ENCODE measurements around the gene SHISAL2B.

Gene SHISAL2B

GRCh38 chr5:64758901-64759300 is 68.6 kb downstream of the SHISAL2B start:
- Histone ChIP-seq H3K4me2 (ENCODE audit: low read depth, low read length, poor library complexity, severe bottlenecking) (no peak overlapping the region), H3K36me3 (ENCODE audit: low read length) (no peaks in the 10 kb centered on the region), H3K79me2 (ENCODE audit: insufficient read depth, low read length) (peaks cover 50% of the 10 kb centered on the region), H3K27me3 (ENCODE audit: low read length) (no peaks in the 10 kb centered on the region), H3K9me2 (replicated peaks; ENCODE audit: insufficient read depth, low read length) (no peaks in the 10 kb centered on the region), H3K9me3 (ENCODE audit: insufficient read depth, low read length) (no peaks in the 10 kb centered on the region), H2AFZ (ENCODE audit: low read depth, low read length, severe bottlenecking) (no peak overlapping the region), H3K27ac (ENCODE audit: low read depth, low read length) (no peak overlapping the region), H3K4me3 (ENCODE audit: insufficient read depth, low read length, poor library complexity, severe bottlenecking) (no peak overlapping the region), H3K9ac (ENCODE audit: low read length) (no peak overlapping the region), H4K20me1 (ENCODE audit: low read depth, low read length) (no peaks in the 10 kb centered on the region), H3F3A (ENCODE audit: insufficient read depth) (no peaks in the 10 kb centered on the region)
- TF ChIP-seq EZH2phosphoT487 (conservative IDR thresholded peaks at IDR 0.05; ENCODE audit: low read length) (no peak), CTCF (IDR thresholded peaks at IDR 0.05; ENCODE audit: insufficient read depth, low read length, poor library complexity, severe bottlenecking) (no peak)

- no peak for TF ChIP-seq EZH2phosphoT487 (conservative IDR thresholded peaks at IDR 0.05; ENCODE audit: low read length)
- no peak for TF ChIP-seq CTCF (IDR thresholded peaks at IDR 0.05; ENCODE audit: insufficient read depth, low read length, poor library complexity, severe bottlenecking)
- Histone ChIP-seq H4K20me1 (ENCODE audit: low read depth, low read length) (no peaks in the 10 kb centered on the region), H2AFZ (ENCODE audit: low read depth, low read length, severe bottlenecking) (no peak overlapping the region), H3K4me3 (ENCODE audit: insufficient read depth, low read length, poor library complexity, severe bottlenecking) (no peak overlapping the region), H3K27ac (ENCODE audit: low read depth, low read length) (no peak overlapping the region), H3K9me2 (replicated peaks; ENCODE audit: insufficient read depth, low read length) (no peaks in the 10 kb centered on the region), H3K36me3 (ENCODE audit: low read length) (no peaks in the 10 kb centered on the region), H3K9ac (ENCODE audit: low read length) (no peak overlapping the region), H3F3A (ENCODE audit: insufficient read depth) (no peaks in the 10 kb centered on the region), H3K79me2 (ENCODE audit: insufficient read depth, low read length) (peaks cover 59% of the 10 kb centered on the region), H3K4me2 (ENCODE audit: low read depth, low read length, poor library complexity, severe bottlenecking) (no peak overlapping the region), H3K9me3 (ENCODE audit: insufficient read depth, low read length) (no peaks in the 10 kb centered on the region), H3K27me3 (ENCODE audit: low read length) (no peaks in the 10 kb centered on the region)
Measured at GRCh38 chr5:64759960-64760660, 69.8 kb downstream of the SHISAL2B start.

- Histone ChIP-seq H3K36me3 (ENCODE audit: low read length) (no peaks in the 10 kb centered on the region), H3K27me3 (ENCODE audit: low read length) (no peaks in the 10 kb centered on the region), H3K9me2 (replicated peaks; ENCODE audit: insufficient read depth, low read length) (no peaks in the 10 kb centered on the region), H3K9me3 (ENCODE audit: insufficient read depth, low read length) (no peaks in the 10 kb centered on the region), H3K9ac (ENCODE audit: low read length) (no peak overlapping the region), H3F3A (ENCODE audit: insufficient read depth) (no peaks in the 10 kb centered on the region), H4K20me1 (ENCODE audit: low read depth, low read length) (no peaks in the 10 kb centered on the region), H3K79me2 (ENCODE audit: insufficient read depth, low read length) (peaks cover 59% of the 10 kb centered on the region), H3K27ac (ENCODE audit: low read depth, low read length) (no peak overlapping the region), H3K4me3 (ENCODE audit: insufficient read depth, low read length, poor library complexity, severe bottlenecking) (no peak overlapping the region), H2AFZ (ENCODE audit: low read depth, low read length, severe bottlenecking) (no peak overlapping the region), H3K4me2 (ENCODE audit: low read depth, low read length, poor library complexity, severe bottlenecking) (no peak overlapping the region)
- no peak for TF ChIP-seq EZH2phosphoT487 (conservative IDR thresholded peaks at IDR 0.05; ENCODE audit: low read length)
- no peak for TF ChIP-seq CTCF (IDR thresholded peaks at IDR 0.05; ENCODE audit: insufficient read depth, low read length, poor library complexity, severe bottlenecking)
Measured at GRCh38 chr5:64763948-64764503, 73.7 kb downstream of the SHISAL2B start.

Measured in SU-DHL-6 (cell line).